Upper lobe of left lung (tissue), 4 donors: ENCODE data around the gene GPD2.

ENCODE experiments used
- CTCF ChIP-seq, 6 experiments: fragments of 450-650 bp in 4 of 6; fragments of 200-600 bp in 2 of 6; sonication (generic) in 2 of 6; IDR thresholded peaks; one replicate each; pipeline ENCODE4 v1.5.1; 2016 to 2019; ENCODE audit warnings: antibody characterized with exemption in 6 of 6
- EP300 ChIP-seq, 4 donors: sonication (generic); formaldehyde crosslinking; IDR thresholded peaks; one replicate each; pipeline ENCODE4 v1.5.1; 2017; ENCODE audit warnings: antibody characterized with exemption in 4 of 4, control low read depth in 2 of 4
- POLR2A ChIP-seq, 4 donors: fragments of 450-650 bp; IDR thresholded peaks; one replicate each; pipeline ENCODE4 v1.5.1; 2016 to 2017; ENCODE audit warnings: antibody characterized with exemption in 4 of 4, mild to moderate bottlenecking in 2 of 4
- POLR2AphosphoS5 ChIP-seq, 2 donors: sonication (generic); formaldehyde crosslinking; IDR thresholded peaks; one replicate each; pipeline ENCODE4 v1.5.1; 2017; ENCODE audit warnings: antibody characterized with exemption in 2 of 2

GRCh38 chr2:156492979-156493378 is 56.8 kb downstream of the GPD2 start:
- no peak for TF ChIP-seq CTCF (IDR thresholded peaks at IDR 0.05)
- no peak for TF ChIP-seq POLR2AphosphoS5 (IDR thresholded peaks at IDR 0.05)
- TF ChIP-seq POLR2A (IDR thresholded peaks at IDR 0.05) = no peak
- no peak for TF ChIP-seq EP300 (IDR thresholded peaks at IDR 0.05)
